HG03045 (cell line): Measurements from ENCODE around the gene SETD2.
A peak's percentile ranks its signal among the peaks of the same experiment; 100 is the strongest.
"Not testable (repeated sequence)": the region's sequence is repeated elsewhere in the genome, so short reads cannot be mapped to it uniquely, and the experiment has no call there.

Experiments
- ATAC-seq: cut with Tn5 transposase; IDR thresholded peaks from one replicate; pipeline ENCODE4 v1.9.1; 2021; ENCODE audit warnings: mild to moderate bottlenecking, moderate library complexity; ENCODE audit not compliant: unreplicated experiment

Gene SETD2

DNA sequence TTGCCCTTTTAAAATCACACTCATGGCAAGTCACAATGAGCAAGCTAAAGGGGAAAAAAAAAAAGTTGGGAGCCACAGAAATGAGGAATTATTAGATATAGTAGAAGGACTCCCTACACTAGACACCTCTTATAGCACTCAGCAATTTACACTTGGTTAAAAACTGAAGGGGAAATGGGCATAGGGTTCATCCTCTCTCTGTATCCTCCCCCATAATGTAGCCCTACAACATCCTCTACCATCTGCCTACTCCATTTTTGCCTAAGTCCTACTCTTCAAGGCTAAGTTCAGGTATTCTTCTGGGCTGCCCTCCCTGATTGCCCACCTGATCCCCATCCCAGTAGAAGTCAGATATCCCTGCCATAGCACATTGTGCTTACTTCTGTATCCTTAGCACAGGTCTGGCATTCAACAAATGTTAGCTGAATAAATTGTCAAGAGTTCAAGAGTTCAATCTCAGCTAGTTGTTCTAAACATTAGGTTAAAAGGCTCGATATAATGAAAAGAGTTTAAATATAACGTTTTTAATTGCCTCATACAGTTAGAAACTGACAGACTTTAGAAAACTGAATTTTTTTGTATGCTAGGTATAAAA is 14.5 kb downstream of the SETD2 start:
- ATAC-seq = no peak

DNA sequence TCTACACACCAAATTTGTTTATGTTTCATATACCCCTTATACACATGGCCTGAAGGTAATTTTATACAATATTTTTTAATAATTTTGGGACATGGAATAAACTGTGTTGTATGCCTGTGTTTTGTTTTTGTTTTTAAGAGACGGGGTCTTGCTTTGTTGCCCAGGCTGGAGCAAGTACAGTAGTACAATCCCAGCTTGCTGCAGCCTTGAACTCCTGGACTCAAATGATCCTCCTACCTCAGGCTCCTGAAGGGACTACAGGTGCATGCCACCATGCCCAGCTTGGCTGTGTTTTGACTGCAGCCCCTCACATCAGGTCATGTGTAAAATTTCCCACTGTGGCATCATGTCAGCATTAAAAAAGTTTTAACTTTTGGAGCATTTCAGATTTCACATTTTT is 18.6 kb downstream of the SETD2 start:
- ATAC-seq = no peak

DNA sequence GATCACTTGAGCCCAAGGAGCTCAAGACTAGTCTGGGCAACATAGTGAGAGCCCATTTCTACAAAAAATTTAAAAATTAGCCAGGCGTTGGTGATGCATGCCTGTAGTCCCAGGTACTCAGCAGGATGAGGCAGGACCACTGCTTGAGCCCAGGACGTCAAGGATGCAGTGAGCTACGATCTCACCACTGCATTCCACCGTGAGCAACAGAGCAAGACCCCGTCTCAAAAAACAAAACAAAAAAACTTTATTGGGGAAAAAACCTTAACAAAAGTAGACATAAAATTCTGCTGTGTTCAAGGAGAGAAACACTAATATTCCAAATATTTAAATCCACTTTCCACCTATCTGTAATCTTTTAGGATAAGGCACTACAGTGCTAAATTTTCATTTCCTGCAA is 20.8 kb downstream of the SETD2 start:
- ATAC-seq = no peak

DNA sequence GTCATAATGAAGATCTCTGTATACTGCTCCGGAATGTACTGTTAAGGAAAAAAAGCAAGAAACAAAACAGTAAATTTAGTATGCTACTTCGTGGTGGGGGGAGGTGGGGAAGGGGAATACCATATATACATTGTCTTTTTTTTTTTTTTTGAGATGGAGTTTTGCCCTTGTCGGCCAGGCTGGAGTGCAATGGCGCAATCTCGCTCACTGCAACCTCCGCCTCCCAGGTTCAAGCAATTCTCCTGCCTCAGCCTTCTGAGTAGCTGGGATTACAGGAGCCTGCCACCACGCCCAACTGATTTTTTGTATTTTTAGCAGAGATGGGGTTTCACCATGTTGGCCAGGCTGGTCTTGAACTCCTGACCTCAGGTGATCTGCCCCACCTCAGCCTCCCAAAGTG is 21.4 kb downstream of the SETD2 start:
- not testable (repeated sequence) for ATAC-seq

DNA sequence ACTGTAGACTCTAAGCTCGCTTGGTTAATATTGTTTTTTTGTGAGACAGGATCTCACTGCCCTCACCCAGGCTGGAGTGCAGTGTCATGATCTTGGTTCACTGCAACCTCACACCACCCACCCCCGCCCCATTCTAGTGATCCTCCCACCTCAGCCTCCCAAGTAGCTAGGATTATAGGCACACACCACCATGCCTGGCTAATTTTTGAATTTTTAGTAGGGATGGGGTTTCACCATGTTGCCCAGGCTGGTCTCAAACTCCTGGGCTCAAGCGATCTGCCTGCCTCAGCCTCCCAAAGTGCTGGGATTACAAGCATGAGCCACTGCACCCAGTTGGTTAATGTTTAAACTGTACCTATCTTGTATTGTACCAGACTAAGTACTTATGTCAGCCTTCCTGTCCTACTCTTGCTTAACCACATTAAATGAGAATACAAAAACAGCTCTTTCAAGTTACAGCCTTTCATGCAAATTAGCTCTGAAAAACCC is 22.9 kb downstream of the SETD2 start:
- ATAC-seq = peak; percentile 89

DNA sequence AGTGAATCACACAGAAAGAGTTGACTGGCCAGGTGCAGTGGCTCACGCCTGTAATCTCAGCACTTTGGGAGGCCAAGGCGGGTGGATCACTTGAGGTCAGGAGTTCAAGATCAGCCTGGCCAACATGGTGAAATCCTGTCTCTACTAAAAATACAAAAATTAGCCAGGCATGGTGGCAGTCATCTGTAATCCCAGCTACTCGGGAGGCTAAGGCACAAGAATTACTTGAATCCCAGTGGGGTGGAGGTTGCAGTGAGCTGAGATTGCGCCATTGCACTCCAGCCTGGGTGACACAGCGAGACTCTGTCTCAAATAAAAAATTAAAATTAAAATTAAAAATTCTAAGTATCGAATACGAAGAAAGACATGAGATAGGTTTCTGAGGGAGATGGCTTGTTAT is 23.4 kb downstream of the SETD2 start:
- ATAC-seq = not testable (repeated sequence)

DNA sequence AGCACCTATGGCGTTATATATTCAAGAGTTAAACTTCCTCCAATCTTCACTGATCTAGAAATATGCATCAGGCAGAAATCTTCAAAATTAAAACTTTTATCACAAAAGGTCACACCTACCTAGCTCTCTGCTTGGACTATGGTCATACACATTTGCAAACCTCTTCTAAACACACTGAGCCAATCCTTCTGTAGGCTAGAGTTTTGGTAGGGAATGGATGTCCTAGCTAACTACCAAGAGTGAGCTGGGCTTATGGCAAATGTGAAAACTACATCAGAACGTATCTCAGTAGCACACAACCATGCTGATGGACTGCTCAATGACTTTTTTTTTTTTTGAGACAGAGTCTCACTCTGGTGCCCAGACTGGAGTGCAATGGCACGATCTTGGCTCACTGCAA is 29.6 kb downstream of the SETD2 start:
- ATAC-seq = no peak

DNA sequence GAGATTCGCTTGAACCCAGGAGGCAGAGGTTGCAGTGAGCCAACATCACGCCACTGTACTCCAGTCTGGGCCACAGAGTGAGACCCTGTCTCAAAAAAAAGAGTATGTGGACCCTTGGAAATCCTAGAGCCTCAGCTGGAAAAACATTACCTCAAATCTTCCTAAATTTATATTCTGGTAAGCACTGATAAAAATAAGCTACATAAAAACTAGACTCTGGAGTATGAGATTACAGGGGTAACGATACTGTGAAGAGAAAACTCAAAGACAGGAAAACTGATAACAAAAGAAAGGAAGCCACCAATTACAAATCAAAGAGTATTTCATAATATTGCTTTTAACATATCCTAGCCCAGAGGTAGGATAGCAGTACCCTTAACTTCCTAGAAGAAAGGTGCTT is 30.3 kb downstream of the SETD2 start:
- no peak for ATAC-seq

DNA sequence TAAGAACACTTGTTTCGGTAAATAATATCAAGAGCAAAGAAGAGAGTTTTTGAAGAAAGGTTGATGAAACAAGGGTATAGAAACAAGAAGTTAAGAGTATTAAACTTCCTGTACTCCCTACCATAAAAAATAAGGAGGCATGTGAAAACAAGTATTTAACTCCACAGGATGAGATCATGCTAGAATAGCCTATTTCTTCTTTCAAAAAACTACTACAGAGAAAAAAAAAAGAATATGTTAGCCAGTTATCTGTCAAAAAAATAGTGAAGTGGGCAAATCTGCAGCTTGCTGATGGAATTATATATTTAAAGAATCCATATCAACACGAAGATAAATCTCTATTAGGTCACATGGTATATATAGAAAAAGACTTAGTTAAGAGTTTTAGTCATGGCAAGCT is 33.4 kb downstream of the SETD2 start:
- ATAC-seq = no peak

DNA sequence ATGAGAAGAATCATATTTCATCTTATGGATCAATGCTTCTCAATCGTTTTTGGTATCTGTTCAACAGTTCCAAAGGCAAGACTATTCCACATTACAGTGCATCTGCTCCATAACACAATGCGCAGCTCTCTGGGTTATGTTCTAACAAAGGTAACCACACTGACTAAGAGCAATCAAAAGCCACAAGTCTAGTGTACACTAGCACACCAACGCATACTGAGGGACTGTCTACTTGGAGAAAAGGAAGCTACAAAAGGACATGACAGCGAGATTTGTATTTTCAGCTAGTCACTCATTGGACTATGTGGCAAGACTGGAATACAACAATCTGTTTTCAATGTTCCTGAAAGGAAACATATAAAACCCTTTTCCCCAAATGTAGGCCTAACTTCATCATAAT is 35.8 kb downstream of the SETD2 start:
- no peak for ATAC-seq

DNA sequence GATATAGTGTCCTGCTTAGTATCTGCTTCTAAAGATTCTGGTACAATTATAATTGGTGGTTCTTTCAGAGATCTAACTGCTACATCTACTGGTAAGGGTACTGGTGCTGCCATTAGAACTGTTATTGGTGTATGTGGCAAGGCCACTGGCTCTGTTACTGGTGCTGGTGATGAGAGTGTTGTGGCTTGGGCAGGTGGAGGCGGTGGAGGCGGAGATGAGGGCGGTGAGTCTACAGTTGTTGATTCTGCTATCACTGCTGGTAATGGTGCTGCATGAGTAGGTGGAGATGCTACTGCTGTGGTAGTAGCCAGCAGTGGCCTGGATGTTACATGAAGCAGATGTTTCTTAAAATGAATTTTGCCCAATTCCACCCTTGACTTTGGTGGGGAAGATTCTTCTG is 40.1 kb downstream of the SETD2 start:
- ATAC-seq = no peak

DNA sequence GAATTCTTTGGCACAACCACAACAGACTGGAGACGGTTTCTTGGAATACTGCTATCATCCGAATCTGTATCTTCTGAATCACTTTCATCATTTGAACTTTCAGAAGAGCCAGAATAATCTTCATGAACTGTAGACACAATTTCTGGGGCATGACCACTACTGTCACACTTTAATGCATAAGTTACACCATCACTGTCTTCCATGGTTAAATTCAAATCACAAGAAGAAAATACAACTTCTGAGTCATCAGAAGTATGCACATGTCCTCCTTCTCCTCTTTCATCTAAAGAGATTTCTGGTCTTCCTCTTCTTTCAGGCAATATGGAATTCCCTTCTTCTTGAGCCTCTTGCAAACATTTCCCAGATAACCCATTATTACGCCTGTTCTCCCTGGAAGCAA is 42.5 kb downstream of the SETD2 start:
- no peak for ATAC-seq

DNA sequence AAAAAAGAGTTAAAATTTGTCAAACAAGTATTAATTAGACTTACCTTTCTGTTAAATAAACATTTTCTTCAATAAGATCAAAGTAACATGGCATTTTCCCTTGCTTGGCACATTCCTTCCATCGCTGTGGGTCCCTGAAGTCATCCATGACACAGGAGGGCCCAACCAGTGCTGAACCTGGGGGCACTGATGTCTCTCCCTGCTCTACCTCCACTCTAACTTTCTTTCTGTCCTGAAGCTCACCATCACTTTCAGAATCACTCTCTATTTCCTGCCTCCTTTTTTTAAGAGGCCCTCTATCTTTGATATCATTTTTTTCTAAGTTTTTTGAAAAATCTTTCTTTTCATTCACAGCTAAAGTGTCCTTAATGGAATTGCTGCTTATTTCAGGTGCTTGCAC is 43.8 kb downstream of the SETD2 start:
- no peak for ATAC-seq

DNA sequence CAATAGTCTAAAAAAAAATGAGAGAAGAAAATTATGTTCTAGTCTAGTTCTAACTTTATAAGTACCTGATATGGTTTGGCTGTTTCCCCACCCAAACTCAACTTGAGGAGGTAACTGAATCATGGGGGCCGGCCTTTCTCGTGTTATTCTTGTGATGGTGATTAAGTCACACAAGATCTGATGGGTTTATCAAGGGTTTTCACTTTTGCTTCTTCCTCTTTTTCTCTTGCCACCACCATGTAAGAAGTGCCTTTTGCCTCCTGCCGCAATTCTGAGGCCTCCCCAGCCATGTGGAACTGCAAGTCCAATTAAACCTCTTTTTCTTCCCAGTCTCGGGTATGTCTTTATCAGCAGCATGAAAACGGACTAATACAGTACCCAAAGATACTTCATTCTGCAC is 44.5 kb downstream of the SETD2 start:
- ATAC-seq = not testable (repeated sequence)

DNA sequence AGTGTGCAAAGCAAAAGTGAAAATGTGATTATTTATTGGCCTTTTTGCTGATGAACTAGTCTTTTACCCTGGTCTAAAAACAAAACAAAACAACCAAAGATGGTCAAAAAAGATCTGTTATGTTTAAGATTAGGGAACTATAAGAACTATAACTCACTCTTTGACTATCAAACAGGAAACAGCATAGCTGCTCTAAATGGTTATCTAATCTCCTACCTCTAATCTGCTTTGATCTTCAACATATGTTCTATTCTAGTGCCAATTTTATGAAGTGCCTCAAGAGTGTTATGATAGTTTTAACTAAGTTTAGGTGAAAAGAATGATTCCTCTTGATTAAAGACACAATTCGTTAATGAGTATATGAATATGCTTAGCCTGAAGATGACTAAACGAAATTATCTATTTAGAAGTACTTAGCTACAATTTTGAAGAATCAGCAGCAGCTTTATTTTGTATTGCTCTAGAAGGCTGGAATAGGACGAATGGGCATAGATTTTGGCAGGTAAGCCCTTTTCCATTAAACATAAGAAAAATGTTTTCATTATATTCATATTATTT is 46.0 kb downstream of the SETD2 start:
- ATAC-seq = no peak

DNA sequence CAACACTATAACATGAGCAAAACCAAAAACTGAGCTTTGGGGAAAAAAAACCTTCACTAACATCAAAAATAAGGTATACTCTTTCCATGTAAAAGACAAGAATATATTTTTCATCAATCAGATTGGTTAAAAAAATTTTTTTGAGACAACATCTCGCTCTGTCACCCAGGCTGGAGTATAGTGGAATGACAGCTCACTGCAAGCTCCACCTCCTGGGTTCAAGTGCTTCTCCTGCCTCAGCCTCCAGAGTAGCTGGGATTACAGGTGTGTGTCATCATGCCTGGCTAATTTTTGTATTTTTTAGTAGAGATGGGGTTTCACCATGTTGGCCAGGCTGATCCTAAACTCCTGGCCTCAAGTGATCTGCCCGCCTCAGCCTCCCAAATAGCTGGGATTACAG is 48.4 kb downstream of the SETD2 start:
- not testable (repeated sequence) for ATAC-seq

DNA sequence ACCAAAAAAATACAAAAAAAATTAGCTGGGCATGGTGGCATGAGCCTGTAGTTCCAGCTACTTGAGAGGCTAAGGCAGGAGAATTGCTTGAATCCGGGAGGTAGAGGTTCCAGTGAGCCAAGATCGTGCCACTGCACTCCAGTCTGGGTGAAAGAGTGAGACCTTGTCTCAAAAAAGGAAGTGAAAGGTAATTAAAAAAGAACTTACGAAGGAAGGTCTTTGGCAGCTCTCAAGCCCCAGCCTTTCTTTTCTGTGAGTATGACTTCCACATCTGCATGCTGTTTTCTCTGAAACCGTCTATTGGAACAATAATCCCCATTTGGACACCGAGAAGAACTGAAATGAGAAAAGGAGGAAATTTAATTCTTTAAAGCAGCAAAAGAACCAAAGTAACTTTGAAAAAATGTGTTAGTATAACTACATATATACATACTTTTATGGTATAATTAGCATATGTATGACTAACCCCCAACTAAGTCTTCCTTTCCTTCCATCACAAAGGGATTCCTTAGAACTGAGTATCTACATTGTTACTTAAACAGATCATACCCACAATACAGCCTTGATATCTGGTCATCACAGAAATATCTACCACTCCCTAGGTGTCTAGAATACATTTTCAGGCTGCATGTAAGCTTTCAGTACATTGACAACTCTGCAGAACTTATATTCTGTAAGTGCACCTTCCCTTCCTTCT is 50.1 kb downstream of the SETD2 start:
- ATAC-seq = no peak

DNA sequence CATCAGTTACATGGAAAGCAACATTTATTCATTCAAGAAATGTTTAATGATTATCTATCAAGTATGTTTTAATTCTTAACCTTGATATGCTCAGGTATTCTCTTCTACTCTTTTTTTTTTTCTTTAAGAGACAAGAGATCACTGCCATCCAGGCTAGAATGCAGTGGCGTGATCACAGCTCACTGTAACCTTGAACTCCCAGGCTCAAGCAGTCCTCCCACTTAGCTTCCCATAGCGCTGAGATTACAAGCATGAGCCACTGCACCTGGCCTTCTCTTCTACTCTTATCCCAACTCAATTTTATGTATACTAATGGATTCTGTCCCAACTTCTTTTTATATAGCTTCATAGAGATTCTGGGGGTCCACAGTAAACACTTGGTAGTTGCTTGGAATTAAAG is 50.9 kb downstream of the SETD2 start:
- no peak for ATAC-seq

DNA sequence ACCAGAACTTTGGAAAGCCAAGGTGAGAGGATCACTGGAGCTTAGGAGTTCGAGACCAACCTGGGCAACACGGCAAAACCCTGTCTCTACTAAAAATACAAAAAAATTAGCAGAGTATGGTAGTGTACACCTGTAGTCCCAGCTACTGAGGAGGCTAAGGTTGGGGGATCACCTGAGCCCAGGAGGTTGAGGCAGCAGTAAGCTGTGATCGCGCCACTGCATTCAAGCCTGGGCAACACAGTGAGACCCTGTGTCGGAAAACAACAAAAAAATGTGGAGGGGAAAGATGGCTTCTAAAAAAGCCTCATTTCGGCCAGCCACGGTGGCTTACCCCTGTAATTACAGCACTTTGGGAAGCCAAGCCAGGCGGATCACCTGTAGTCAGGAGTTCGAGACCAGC is 54.5 kb downstream of the SETD2 start:
- ATAC-seq = no peak

DNA sequence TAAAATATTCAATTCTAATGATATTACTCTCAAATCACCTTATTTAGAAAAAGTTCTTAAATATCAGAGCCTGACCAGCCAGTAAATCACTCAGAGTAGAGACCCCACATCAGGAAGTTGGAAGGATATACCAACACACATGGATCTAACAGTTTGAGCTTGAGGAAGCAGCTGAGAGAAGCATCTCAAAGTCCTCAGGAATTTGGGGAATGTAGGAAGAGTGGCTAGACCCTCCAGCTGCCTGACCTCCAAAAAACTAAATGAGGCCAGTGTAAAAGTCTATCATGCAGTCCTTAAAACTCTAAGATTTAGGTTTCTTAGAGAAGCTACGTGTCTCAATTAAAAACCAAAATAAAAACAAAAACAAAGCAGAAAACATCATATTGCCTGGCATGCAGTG is 55.4 kb downstream of the SETD2 start:
- no peak for ATAC-seq

DNA sequence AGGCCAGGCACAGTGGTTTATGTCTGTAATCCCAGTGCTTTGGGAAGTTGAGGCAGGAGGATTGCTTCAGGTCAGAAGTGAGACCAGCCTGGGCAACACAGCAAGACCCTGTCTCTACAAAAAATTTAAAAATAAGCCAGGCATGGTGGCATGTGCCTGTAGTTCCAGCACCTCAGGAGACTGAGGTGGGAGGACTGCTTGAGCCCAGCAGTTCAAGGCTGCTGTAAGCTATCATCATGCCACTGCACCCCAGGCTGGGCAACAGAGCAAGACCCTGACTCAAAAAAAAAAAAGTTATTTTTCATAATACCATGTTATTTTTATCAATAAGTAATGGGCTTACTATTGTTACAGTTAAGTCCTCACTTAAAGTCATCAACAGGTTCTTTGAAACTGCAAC is 59.7 kb downstream of the SETD2 start:
- no peak for ATAC-seq

DNA sequence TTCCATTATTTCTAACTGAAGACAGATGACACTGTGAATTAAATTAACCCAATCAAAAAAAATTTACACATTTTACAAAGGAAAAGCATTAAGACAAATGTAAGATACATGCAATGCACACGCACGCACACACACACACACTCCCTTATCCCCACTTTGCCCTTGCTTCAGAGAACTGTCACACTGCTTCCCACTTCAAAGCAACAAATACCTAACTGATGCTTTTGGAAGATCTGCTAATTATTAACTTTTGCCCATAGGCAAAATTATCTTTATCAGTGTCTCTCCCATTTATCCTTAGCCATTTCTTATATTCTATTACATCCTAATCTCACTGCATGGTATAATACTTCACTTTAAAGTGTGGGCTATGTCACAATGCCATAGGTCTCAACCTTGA is 60.3 kb downstream of the SETD2 start:
- ATAC-seq = no peak
